HEK293 (cell line): ENCODE results near the gene MFSD11.

Experiments
- CTCF ChIA-PET: fragments of 350-600 bp; formaldehyde crosslinking; extraction: SDS; loops from one replicate; lab custom pipeline; 2021; ENCODE audit warnings: antibody characterized with exemption; lab: Yijun Ruan, JAX
- POLR2A ChIA-PET: fragments of 300-600 bp; formaldehyde crosslinking; extraction: SDS; loops from one replicate; lab custom pipeline; 2020; ENCODE audit warnings: antibody characterized with exemption, inconsistent platforms; lab: Yijun Ruan, JAX
- H3K27ac ChIP-seq: fragments of 200-500 bp; sonication (Bioruptor generic); 2 replicates; pipeline ENCODE4 v1.5.1; 2014; ENCODE audit warnings: low read depth, low read length, control low read depth, inconsistent platforms; ENCODE audit errors: extremely low read depth
- H3K36me3 ChIP-seq, 2 experiments: fragments of 200-500 bp in 1 of 2; sonication (Bioruptor generic) in 1 of 2; 1 replicate in 1 of 2; 2 replicates in 1 of 2; pipeline ENCODE4 v1.5.1; 2014 to 2017; ENCODE audit warnings: inconsistent platforms in 2 of 2, low read length in 2 of 2; ENCODE audit not compliant: control insufficient read depth in 2 of 2, insufficient read depth in 1 of 2
- H3K4me1 ChIP-seq: fragments of 200-500 bp; sonication (Bioruptor generic); 2 replicates; pipeline ENCODE4 v1.5.1; 2014; ENCODE audit warnings: mild to moderate bottlenecking, low read length, inconsistent platforms; ENCODE audit not compliant: control insufficient read depth, insufficient read depth
- H3K4me3 ChIP-seq: 2 replicates; pipeline ENCODE4 v1.5.1; 2011; ENCODE audit warnings: low read depth, mild to moderate bottlenecking, control low read depth, low read length, moderate library complexity
- H3K9me3 ChIP-seq: fragments of 200-500 bp; sonication (Bioruptor generic); 2 replicates; pipeline ENCODE4 v1.5.1; 2014; ENCODE audit warnings: low read depth, low read length, inconsistent platforms; ENCODE audit not compliant: control insufficient read depth, insufficient read depth
- BCL11B ChIP-seq: fragments of 450-650 bp; formaldehyde crosslinking; IDR thresholded peaks from 2 replicates; pipeline ENCODE4 v1.5.1; 2016; ENCODE audit warnings: low read depth, missing biosample characterization, missing genetic modification characterization
- KLF7 ChIP-seq: fragments of 450-650 bp; formaldehyde crosslinking; IDR thresholded peaks from 2 replicates; pipeline ENCODE4 v1.5.1; 2016; ENCODE audit warnings: missing biosample characterization, missing genetic modification characterization, borderline replicate concordance
- MZF1 ChIP-seq: fragments of 450-650 bp; formaldehyde crosslinking; IDR thresholded peaks from 2 replicates; pipeline ENCODE4 v1.5.1; 2017; ENCODE audit warnings: missing biosample characterization, missing genetic modification characterization, borderline replicate concordance
- REST ChIP-seq: fragments of 450-650 bp; formaldehyde crosslinking; IDR thresholded peaks from 2 replicates; pipeline ENCODE4 v1.5.1; 2016; ENCODE audit warnings: missing biosample characterization, missing genetic modification characterization
- SCRT2 ChIP-seq: fragments of 450-650 bp; formaldehyde crosslinking; IDR thresholded peaks from 2 replicates; pipeline ENCODE4 v1.5.1; 2016; ENCODE audit warnings: missing biosample characterization, missing genetic modification characterization
- ZBTB49 ChIP-seq: fragments of 450-650 bp; formaldehyde crosslinking; IDR thresholded peaks from 2 replicates; pipeline ENCODE4 v1.5.1; 2016; ENCODE audit warnings: missing biosample characterization, missing genetic modification characterization, low read depth
- ZEB2 ChIP-seq: fragments of 450-650 bp; formaldehyde crosslinking; IDR thresholded peaks from 2 replicates; pipeline ENCODE4 v1.5.1; 2016; ENCODE audit warnings: missing biosample characterization, missing genetic modification characterization
- ZIC2 ChIP-seq: fragments of 450-650 bp; formaldehyde crosslinking; IDR thresholded peaks from 2 replicates; pipeline ENCODE4 v1.5.1; 2016; ENCODE audit warnings: missing biosample characterization, missing genetic modification characterization
- ZNF121 ChIP-seq: fragments of 450-650 bp; formaldehyde crosslinking; IDR thresholded peaks from 2 replicates; pipeline ENCODE4 v1.5.1; 2016; ENCODE audit warnings: missing biosample characterization, missing genetic modification characterization
- ZNF132 ChIP-seq: fragments of 450-650 bp; formaldehyde crosslinking; IDR thresholded peaks from 2 replicates; pipeline ENCODE4 v1.5.1; 2017; ENCODE audit warnings: missing biosample characterization, missing genetic modification characterization, borderline replicate concordance
- ZNF426 ChIP-seq: fragments of 450-650 bp; formaldehyde crosslinking; IDR thresholded peaks from 2 replicates; pipeline ENCODE4 v1.5.1; 2017; ENCODE audit warnings: missing biosample characterization, missing genetic modification characterization, mild to moderate bottlenecking, inconsistent platforms, moderate library complexity
- ZNF514 ChIP-seq: fragments of 450-650 bp; formaldehyde crosslinking; IDR thresholded peaks from 2 replicates; pipeline ENCODE4 v1.5.1; 2016; ENCODE audit warnings: missing biosample characterization, missing genetic modification characterization
- ZNF555 ChIP-seq: fragments of 450-650 bp; formaldehyde crosslinking; conservative IDR thresholded peaks from 2 replicates; pipeline ENCODE4 v1.5.1; 2017; ENCODE audit warnings: missing biosample characterization, mild to moderate bottlenecking, missing genetic modification characterization, inconsistent platforms
- ZNF624 ChIP-seq: fragments of 450-650 bp; formaldehyde crosslinking; IDR thresholded peaks from 2 replicates; pipeline ENCODE4 v1.5.1; 2017; ENCODE audit warnings: missing biosample characterization, missing genetic modification characterization
- ZNF792 ChIP-seq: fragments of 450-650 bp; formaldehyde crosslinking; IDR thresholded peaks from 2 replicates; pipeline ENCODE4 v1.5.1; 2016; ENCODE audit warnings: missing biosample characterization, missing genetic modification characterization

The MFSD11 gene

GRCh38 chr17:76810956-76811355 is 73.0 kb downstream of the MFSD11 start:
- Histone ChIP-seq H3K4me3 (no peak overlapping the region), H3K4me1 (no peaks in the 10 kb centered on the region), H3K36me3 (no peaks in the 10 kb centered on the region), H3K27ac (no peak overlapping the region), H3K9me3 (no peaks in the 10 kb centered on the region)
- TF ChIP-seq ZNF555 (tag by site-specific recombination) (no peak), SCRT2 (tag by site-specific recombination) (no peak), ZNF514 (no peak), ZIC2 (tag by site-specific recombination) (peak; percentile 29), ZBTB49 (no peak), ZNF624 (tag by site-specific recombination) (no peak), BCL11B (tag by site-specific recombination) (no peak), KLF7 (tag by site-specific recombination) (no peak)
- CTCF ChIA-PET = interaction anchor here (0.6 to 1.6 kb wide), 6 partner anchors 9 to 1206 kb away, joined by 3 to 4 read pairs (median 3); no protein-coding TSS in a partner anchor
- POLR2A ChIA-PET = no interaction called here

GRCh38 chr17:76811834-76812233 is 73.9 kb downstream of the MFSD11 start:
- Histone ChIP-seq H3K4me3 (no peak overlapping the region), H3K36me3 (no peaks in the 10 kb centered on the region), H3K27ac (no peak overlapping the region), H3K9me3 (no peaks in the 10 kb centered on the region), H3K4me1 (no peaks in the 10 kb centered on the region)
- POLR2A ChIA-PET = no interaction called here
- peak; percentile 96 for TF ChIP-seq ZNF121
- TF ChIP-seq MZF1 (tag by site-specific recombination) = no peak
- CTCF ChIA-PET = interaction anchor here (0.6 to 0.8 kb wide), 5 partner anchors 17 to 1205 kb away, joined by 3 to 4 read pairs (median 3); no protein-coding TSS in a partner anchor

GRCh38 chr17:76812263-76812662 is 74.3 kb downstream of the MFSD11 start:
- POLR2A ChIA-PET = no interaction called here
- Histone ChIP-seq H3K4me1 (no peaks in the 10 kb centered on the region), H3K36me3 (no peaks in the 10 kb centered on the region), H3K4me3 (no peak overlapping the region), H3K9me3 (no peaks in the 10 kb centered on the region), H3K27ac (no peak overlapping the region)
- CTCF ChIA-PET = interaction anchor here (0.6 to 1.2 kb wide), 3 partner anchors 18 to 244 kb away, joined by 3 read pairs; no protein-coding TSS in a partner anchor
- no peak for TF ChIP-seq ZNF792 (tag by site-specific recombination)
- TF ChIP-seq ZNF132 (tag by site-specific recombination) = no peak
- TF ChIP-seq ZEB2 (tag by site-specific recombination) = no peak
- TF ChIP-seq REST (tag by site-specific recombination) = 0 out of 2 replicates have a peak, but pooled peaks have one; percentile 37
- TF ChIP-seq ZNF426 (tag by site-specific recombination) = no peak
